T-cell (primary cell): ENCODE measurements around the gene RAC3. TPM values are rescaled to one million over a fixed set of nuclear protein-coding genes. Genes with fewer than 3 reads are reported as not detected.

Experiments used
- ATAC-seq, 4 experiments: fragments of 200-7000 bp in 3 of 4; fragments of 150-1000 bp in 1 of 4; cut with Tn5 transposase; replicated peaks in 1 of 4; 1 replicate in 3 of 4; 2 replicates in 1 of 4; pipeline ENCODE4 v1.10.0; 2021; ENCODE audit warnings: moderate library complexity in 3 of 4, mild to moderate bottlenecking in 2 of 4, moderate number of reproducible peaks in 1 of 4
- CTCF ChIA-PET, 2 donors: fragments of 300-600 bp; sonication (Branson Sonifier 250); formaldehyde crosslinking; loops; one replicate each; lab custom pipeline; 2022; ENCODE audit warnings: antibody characterized with exemption in 2 of 2; lab: Charles Lee
- POLR2A ChIA-PET, 2 donors: fragments of 300-600 bp; sonication (Branson Sonifier 250); formaldehyde crosslinking; loops; one replicate each; lab custom pipeline; 2022; ENCODE audit warnings: antibody characterized with exemption in 2 of 2; lab: Charles Lee
- DNase-seq, 35 experiments: peaks; one replicate each; pipeline versions ENCODE4 v3.0.0 to v3.0.0-alpha.2; 2013 to 2023
- H3K27ac ChIP-seq: one replicate; pipeline ENCODE4 v1.5.1; 2013; ENCODE audit warnings: low read length
- H3K27me3 ChIP-seq, 2 experiments: replicated peaks in 1 of 2; 1 replicate in 1 of 2; 2 replicates in 1 of 2; pipeline versions ENCODE4 v1.6.1 to v1.7.0; 2013; ENCODE audit warnings: low read length in 1 of 2, mixed read lengths in 1 of 2; ENCODE audit not compliant: control insufficient read depth in 2 of 2, insufficient read depth in 2 of 2; ENCODE audit errors: extremely low read depth in 1 of 2
- H3K36me3 ChIP-seq, 2 donors: 1 replicate in 1 of 2; 2 replicates in 1 of 2; pipeline versions ENCODE4 v1.6.1 to v1.7.0; 2013; ENCODE audit warnings: low read length in 1 of 2; ENCODE audit not compliant: control insufficient read depth in 2 of 2, insufficient read depth in 1 of 2; ENCODE audit errors: extremely low read depth in 1 of 2
- H3K4me1 ChIP-seq, 2 experiments: 1 replicate in 1 of 2; 2 replicates in 1 of 2; pipeline versions ENCODE4 v1.6.1 to v1.7.0; 2013; ENCODE audit warnings: low read length in 2 of 2, mixed read lengths in 1 of 2; ENCODE audit not compliant: insufficient read depth in 2 of 2, control insufficient read depth in 1 of 2; ENCODE audit errors: extremely low read depth in 1 of 2
- H3K4me3 ChIP-seq, 2 donors: 1 replicate in 1 of 2; 2 replicates in 1 of 2; pipeline versions ENCODE4 v1.5.1 to v1.7.0; 2013; ENCODE audit warnings: mild to moderate bottlenecking in 2 of 2, low read length in 1 of 2, moderate library complexity in 1 of 2; ENCODE audit not compliant: control insufficient read depth in 1 of 2; ENCODE audit errors: extremely low read depth in 1 of 2
- H3K9me3 ChIP-seq: 2 replicates; pipeline ENCODE4 v1.7.0; 2013
- H3K27ac Mint-ChIP-seq, 2 donors: one replicate each; pipeline ENCODE4 v1.8.0; 2020 to 2021; ENCODE audit warnings: mild to moderate bottlenecking in 2 of 2, mixed read lengths in 2 of 2
- H3K27me3 Mint-ChIP-seq, 2 donors: one replicate each; pipeline ENCODE4 v1.8.0; 2021 to 2022; ENCODE audit warnings: mixed read lengths in 2 of 2
- H3K36me3 Mint-ChIP-seq: one replicate; pipeline ENCODE4 v1.8.0; 2021; ENCODE audit warnings: mixed read lengths
- H3K4me1 Mint-ChIP-seq, 3 donors: one replicate each; pipeline ENCODE4 v1.8.0; 2020 to 2022; ENCODE audit warnings: mixed read lengths in 3 of 3, mild to moderate bottlenecking in 1 of 3
- H3K4me3 Mint-ChIP-seq, 3 donors: one replicate each; pipeline ENCODE4 v1.8.0; 2020 to 2022; ENCODE audit warnings: mild to moderate bottlenecking in 3 of 3, mixed read lengths in 3 of 3, moderate library complexity in 3 of 3
- H3K9me3 Mint-ChIP-seq, 3 donors: one replicate each; pipeline ENCODE4 v1.8.0; 2020 to 2022; ENCODE audit warnings: mixed read lengths in 3 of 3
- WGBS: methylation state at CpG from one replicate; pipeline ENCODE4 v1.1.5; 2013; ENCODE audit warnings: missing lambda C conversion rate; ENCODE audit not compliant: insufficient coverage; 5-methylcytosine and 5-hydroxymethylcytosine counted together
- total RNA-seq, 35 experiments: library from RNA in 6 of 35; stranded (reverse) in 6 of 35; fragments of 120-200 nt in 1 of 35; gene quantifications; one replicate each; pipeline versions ENCODE4 v1.2.1 to v1.2.4 and lab custom pipeline; 2013 to 2026

The RAC3 gene
- 1 to 10 TPM; 1.1 to 5.4 (median 3.6) TPM for total RNA-seq
- total RNA-seq (2013) = 0.99 TPM
- 0.06 to 6.3 (median 1.5) reads per million in 29 experiments for total RNA-seq (lab: John Stamatoyannopoulos, UW)

DNA sequence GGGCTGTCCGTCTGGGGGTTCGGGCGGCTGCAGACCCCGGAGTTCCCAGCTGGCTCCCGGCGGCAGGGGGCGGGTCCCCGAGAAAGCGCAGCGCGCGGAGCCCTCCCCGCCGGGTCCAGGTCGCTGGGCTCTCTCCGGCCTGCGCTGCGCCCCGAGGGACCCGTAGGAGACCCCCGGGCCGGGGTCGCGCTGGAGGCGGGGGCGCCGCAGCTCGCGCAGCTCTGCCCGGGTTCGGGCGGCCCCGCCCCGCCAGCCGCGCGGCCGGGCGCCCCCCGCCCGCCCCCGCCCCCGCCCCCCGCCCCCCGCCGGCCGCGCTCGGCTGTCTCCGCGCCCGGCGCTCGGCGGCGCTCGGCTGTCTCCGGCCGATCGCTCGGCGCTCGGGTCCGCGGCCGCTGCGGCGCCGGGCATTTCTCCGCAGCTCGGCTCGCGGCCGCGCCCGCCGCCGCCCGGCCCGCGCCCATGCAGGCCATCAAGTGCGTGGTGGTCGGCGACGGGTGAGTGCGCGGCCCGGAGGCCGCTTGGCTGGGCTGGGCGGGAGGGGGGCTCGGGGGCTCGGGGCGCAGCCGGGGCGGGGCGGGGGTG, at the start of gene RAC3:
RAC3 (plus strand) TSS at position 376 of the 582 bp plus-strand sequence; CDS start at position 460, 84 bp downstream.
- Histone ChIP-seq H3K27ac (no peak within 1 kb of the TSS), H3K4me1 (peaks cover 4 to 40% of the 10 kb centered on the region in 2 experiments), H3K9me3 (no peaks in the 10 kb centered on the region), H3K36me3 (peaks cover 4 to 5% of the 10 kb centered on the region in 2 donors), H3K27me3 (peaks cover 0 to 12% of the 10 kb centered on the region in 2 experiments), H3K4me3 (peak within 1 kb of the TSS; percentile 55 to 67)
- H3K36me3 Mint-ChIP-seq = peaks cover 6% of the 10 kb centered on the region
- DNase-seq (peak in 1 of 35 experiments; percentile 36), ATAC-seq (peak; percentile 3 to 47 (median 20))
- H3K27ac Mint-ChIP-seq = no peak within 1 kb of the TSS
- H3K27me3 Mint-ChIP-seq = no peaks in the 10 kb centered on the region
- ChIA-PET POLR2A (no interaction called here), CTCF (no interaction called here)
- peak within 1 kb of the TSS; percentile 77 to 87 (median 82) for H3K4me3 Mint-ChIP-seq
- peaks cover 14 to 26% (median 24%) of the 10 kb centered on the region in 3 donors for H3K4me1 Mint-ChIP-seq
- under 1% methylated on average over 74 of the region's 96 CpGs for WGBS
- no peaks in the 10 kb centered on the region for H3K9me3 Mint-ChIP-seq

DNA sequence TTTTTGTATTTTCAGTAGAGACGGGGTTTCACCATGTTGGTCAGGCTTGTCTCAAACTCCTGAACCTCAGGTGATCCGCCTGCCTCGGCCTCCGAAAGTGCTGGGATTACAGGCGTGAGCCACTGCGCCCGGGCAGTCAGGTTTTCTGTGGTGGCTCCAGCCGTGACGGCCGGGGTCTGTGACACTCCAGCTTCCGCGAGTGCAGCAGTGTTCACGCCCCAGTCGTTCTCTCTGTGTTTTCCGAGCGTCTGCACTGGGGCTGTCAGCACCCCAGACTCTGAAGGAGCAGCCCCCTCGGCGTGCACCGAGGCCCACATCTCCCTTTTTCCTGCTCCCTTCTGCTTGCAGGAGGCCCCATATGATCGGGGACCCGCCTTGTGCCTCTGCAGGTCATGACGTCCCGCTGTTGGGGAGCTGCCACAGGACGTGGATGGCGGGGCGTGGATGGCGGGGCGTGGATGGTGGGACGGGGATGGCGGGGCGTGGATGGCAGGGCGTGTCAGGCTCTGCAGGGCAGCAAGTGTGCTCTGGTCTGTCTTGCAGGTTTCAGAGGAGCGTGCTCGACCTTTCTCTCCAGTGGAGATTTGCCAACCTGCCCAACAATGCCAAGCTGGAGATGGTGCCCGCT, 48.4 kb upstream of the RAC3 start:
- Histone ChIP-seq H3K4me3 (no peak overlapping the region), H3K9me3 (no peaks in the 10 kb centered on the region), H3K27me3 (no peaks in the 10 kb centered on the region), H3K4me1 (peaks cover 14 to 36% of the 10 kb centered on the region in 2 experiments), H3K36me3 (peaks cover 27 to 37% of the 10 kb centered on the region in 2 donors), H3K27ac (no peak overlapping the region)
- Mint-ChIP-seq H3K27ac (no peak overlapping the region), H3K27me3 (no peaks in the 10 kb centered on the region), H3K4me3 (no peak overlapping the region), H3K36me3 (peaks cover 20% of the 10 kb centered on the region), H3K4me1 (peaks cover 27 to 39% (median 39%) of the 10 kb centered on the region in 3 donors), H3K9me3 (no peaks in the 10 kb centered on the region)
- ChIA-PET POLR2A (no interaction called here), CTCF (interaction anchor here in 1 of 2 donors (0.5 kb wide), 1 partner anchor 9 kb away, joined by 3 read pairs; no protein-coding TSS in a partner anchor)
- ATAC-seq (no peak), DNase-seq (no peak)
- 96% methylated on average over 32 of the region's 35 CpGs for WGBS

GRCh38 chr17:81983639-81984373, 47.7 kb upstream of the RAC3 start:
- Histone ChIP-seq H3K9me3 (no peaks in the 10 kb centered on the region), H3K36me3 (peaks cover 27 to 37% of the 10 kb centered on the region in 2 donors)
- POLR2A ChIA-PET = interaction anchor here in 1 of 2 donors (0.6 kb wide), 1 partner anchor 468 kb away, joined by 3 read pairs; no protein-coding TSS in a partner anchor

GRCh38 chr17:81984773-81985410, 46.6 kb upstream of the RAC3 start:
- no peak overlapping the region for H3K27ac Mint-ChIP-seq
- H3K9me3 Mint-ChIP-seq = no peaks in the 10 kb centered on the region
- ATAC-seq (no peak), DNase-seq (no peak)
- ChIA-PET POLR2A (interaction anchor here in 1 of 2 donors (0.6 kb wide), 1 partner anchor 1837 kb away, joined by 11 read pairs; no protein-coding TSS in a partner anchor), CTCF (no interaction called here)
- WGBS = 91% methylated on average over 11 of the region's 21 CpGs
- no peaks in the 10 kb centered on the region for H3K27me3 Mint-ChIP-seq
- H3K4me1 Mint-ChIP-seq = peaks cover 16 to 24% (median 24%) of the 10 kb centered on the region in 3 donors
- H3K36me3 Mint-ChIP-seq = peaks cover 14% of the 10 kb centered on the region
- no peaks in the 10 kb centered on the region for H3K27me3 ChIP-seq
- no peaks in the 10 kb centered on the region for H3K9me3 ChIP-seq
- no peak overlapping the region for H3K27ac ChIP-seq
- H3K36me3 ChIP-seq = peaks cover 28 to 37% of the 10 kb centered on the region in 2 donors
- H3K4me3 Mint-ChIP-seq = no peak overlapping the region
- no peak overlapping the region for H3K4me3 ChIP-seq
- H3K4me1 ChIP-seq = peaks cover 10 to 22% of the 10 kb centered on the region in 2 experiments

More at GRCh38 chr17:81983639-81984373, 47.7 kb upstream of the RAC3 start:
- Mint-ChIP-seq H3K9me3 (no peaks in the 10 kb centered on the region), H3K27ac (no peak overlapping the region), H3K4me1 (peaks cover 25 to 35% (median 34%) of the 10 kb centered on the region in 3 donors), H3K36me3 (peaks cover 20% of the 10 kb centered on the region), H3K27me3 (no peaks in the 10 kb centered on the region), H3K4me3 (no peak overlapping the region)
- Histone ChIP-seq H3K27ac (no peak overlapping the region), H3K4me3 (no peak overlapping the region), H3K4me1 (peaks cover 10 to 29% of the 10 kb centered on the region in 2 experiments), H3K27me3 (no peaks in the 10 kb centered on the region)
- CTCF ChIA-PET = interaction anchor here in 1 of 2 donors (0.5 kb wide), 1 partner anchor 9 kb away, joined by 3 read pairs; no protein-coding TSS in a partner anchor
- DNase-seq (no peak), ATAC-seq (no peak)
- 97% methylated on average over 19 of the region's 26 CpGs for WGBS

DNA sequence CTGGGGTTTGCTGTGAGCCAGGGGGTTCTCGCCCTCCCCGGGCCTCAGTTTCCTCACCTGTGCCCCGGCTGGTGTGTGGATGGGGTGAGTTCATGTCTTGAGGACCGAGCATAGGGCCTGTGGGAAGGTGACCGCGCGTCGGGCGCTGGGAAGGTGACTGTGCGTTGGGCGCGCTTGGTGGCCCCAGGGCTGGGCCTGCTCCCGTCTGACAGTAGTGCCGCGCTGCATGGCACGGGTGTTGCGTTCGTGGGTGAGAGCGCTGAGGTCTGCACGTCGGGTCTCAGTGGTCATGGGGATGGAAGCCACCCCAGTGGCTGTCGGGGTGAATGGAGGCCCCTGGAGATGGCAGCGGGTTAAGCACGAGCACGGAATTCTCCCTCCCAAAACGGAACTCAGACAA, 44.9 kb upstream of the RAC3 start:
- peaks cover 11 to 21% (median 14%) of the 10 kb centered on the region in 3 donors for H3K4me1 Mint-ChIP-seq
- POLR2A ChIA-PET = no interaction called here

More for the DNA sequence above, 44.9 kb upstream of the RAC3 start:
- Histone ChIP-seq H3K9me3 (no peaks in the 10 kb centered on the region), H3K4me1 (peaks cover 0 to 6% of the 10 kb centered on the region in 2 experiments), H3K36me3 (peaks cover 24 to 33% of the 10 kb centered on the region in 2 donors), H3K27me3 (no peaks in the 10 kb centered on the region), H3K27ac (no peak overlapping the region), H3K4me3 (no peak overlapping the region)
- Mint-ChIP-seq H3K36me3 (peaks cover 18% of the 10 kb centered on the region), H3K27me3 (no peaks in the 10 kb centered on the region), H3K27ac (no peak overlapping the region), H3K4me3 (no peak overlapping the region), H3K9me3 (no peaks in the 10 kb centered on the region)
- no peak for DNase-seq
- CTCF ChIA-PET = no interaction called here
- 97% methylated on average over 23 of the region's 26 CpGs for WGBS
- ATAC-seq = no peak
